Transverse colon (tissue), 3 donors: ENCODE measurements around the gene ECM2.

Experiments
- EP300 ChIP-seq: sonication (generic); formaldehyde crosslinking; IDR thresholded peaks from one replicate; pipeline ENCODE4 v1.6.1; 2017; ENCODE audit warnings: antibody characterized with exemption, low read depth
- POLR2A ChIP-seq: fragments of 450-650 bp; IDR thresholded peaks from one replicate; pipeline ENCODE4 v1.6.1; 2016; ENCODE audit warnings: antibody characterized with exemption, mild to moderate bottlenecking, moderate library complexity
- POLR2AphosphoS5 ChIP-seq, 3 donors: sonication (generic); formaldehyde crosslinking; IDR thresholded peaks; one replicate each; pipeline ENCODE4 v1.6.1; 2016; ENCODE audit warnings: antibody characterized with exemption in 3 of 3

DNA sequence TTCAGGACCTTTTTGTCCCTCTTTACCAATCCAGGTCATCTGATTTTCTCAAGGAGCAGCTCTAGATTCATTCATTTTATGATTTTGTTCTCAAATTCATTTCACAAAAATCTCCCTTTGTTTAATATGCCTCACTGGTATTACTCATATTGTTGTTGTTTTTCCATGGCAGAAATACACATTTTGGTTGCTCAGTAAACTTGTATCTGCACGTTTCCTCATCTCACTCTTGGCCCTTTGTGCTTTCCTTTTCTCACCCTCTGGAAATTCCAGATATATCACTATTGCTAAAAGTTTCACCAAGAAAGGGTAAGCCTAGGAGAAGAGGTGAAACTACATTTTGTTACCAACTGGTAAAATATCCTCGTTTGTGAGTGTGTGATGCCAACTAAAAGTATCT is 68.3 kb downstream of the ECM2 start:
- TF ChIP-seq EP300 (no peak), POLR2AphosphoS5 (IDR thresholded peaks at IDR 0.05) (no peak), POLR2A (no peak)
